H4 (cell line): ENCODE data around the gene LYVE1. TPM values are rescaled to one million over a fixed set of nuclear protein-coding genes. Genes with fewer than 3 reads are reported as not detected.

Experiments used
- DNase-seq: peaks from one replicate; pipeline ENCODE4 v3.0.0-alpha.2; 2015; ENCODE audit warnings: low spot score
- total RNA-seq: library from RNA; depleted of rRNA; stranded (reverse); fragments of >200 nt; shearing (Covaris generic); gene quantifications from 2 replicates; pipeline ENCODE4 v1.2.3, GENCODE V29; 2014; rRNA removed

Gene LYVE1
- total RNA-seq, 1 experiment from 2014 or later: not detected

DNA sequence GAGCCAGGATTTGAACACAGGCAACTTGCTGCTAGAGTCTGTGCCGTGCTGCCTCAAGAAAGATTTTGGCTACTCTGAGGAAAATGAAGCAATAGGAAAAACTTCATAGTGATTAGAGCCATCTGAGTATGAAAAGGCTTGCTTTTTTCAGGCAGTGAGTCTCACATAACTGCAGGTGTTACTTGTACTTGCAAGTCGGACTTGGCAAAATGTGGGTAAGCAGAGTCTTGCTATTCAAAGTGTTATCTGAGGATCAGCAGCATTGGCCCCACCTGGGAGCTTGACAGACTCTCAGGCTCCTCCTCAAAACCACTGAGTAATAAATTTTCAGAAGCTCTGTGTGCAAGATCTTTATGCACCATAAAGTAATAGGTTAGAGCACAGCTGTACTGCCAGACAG lies 45.5 kb downstream of the LYVE1 start:
- no peak for DNase-seq

- no peak for DNase-seq
Observed at GRCh38 chr11:10522276-10522675, 46.2 kb downstream of the LYVE1 start.

DNA sequence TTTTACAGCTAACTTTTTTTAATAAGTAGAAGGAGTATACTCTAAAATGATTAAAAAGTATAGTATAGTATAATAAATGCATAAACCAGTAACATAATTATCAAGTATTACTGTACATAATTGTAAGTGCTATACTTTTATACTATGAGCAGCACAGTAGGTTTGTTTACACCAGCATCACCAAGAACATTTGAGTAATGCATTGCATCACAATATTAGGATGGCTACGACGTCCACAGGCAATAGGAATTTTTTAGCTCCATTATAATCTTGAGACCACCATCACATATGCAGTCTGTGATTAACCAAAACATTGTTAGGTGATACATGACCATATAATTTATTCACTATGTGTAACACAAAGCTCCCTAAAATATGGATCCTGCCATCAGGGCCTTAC lies 47.9 kb downstream of the LYVE1 start:
- DNase-seq: no peak

GRCh38 chr11:10519630-10520029 lies 48.8 kb downstream of the LYVE1 start:
- DNase-seq: no peak

DNA sequence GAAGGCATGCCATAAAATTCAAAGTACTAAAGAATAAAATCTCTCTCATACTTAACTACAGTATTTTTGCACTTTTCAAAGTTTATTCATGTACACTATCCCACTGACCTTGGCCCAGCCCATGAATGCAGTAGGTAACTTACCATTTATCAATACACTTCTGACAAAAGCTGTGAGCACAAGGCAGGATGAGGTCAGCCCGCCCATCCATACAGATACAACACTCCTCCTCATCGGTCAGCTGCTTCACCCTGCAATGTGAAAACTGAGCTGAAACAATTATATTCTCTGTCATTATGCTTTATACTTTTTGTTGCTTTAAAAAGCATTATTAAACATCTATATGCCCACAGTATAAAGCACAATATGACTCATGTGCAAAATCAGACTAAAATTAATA lies 49.6 kb downstream of the LYVE1 start:
- no peak for DNase-seq

DNA sequence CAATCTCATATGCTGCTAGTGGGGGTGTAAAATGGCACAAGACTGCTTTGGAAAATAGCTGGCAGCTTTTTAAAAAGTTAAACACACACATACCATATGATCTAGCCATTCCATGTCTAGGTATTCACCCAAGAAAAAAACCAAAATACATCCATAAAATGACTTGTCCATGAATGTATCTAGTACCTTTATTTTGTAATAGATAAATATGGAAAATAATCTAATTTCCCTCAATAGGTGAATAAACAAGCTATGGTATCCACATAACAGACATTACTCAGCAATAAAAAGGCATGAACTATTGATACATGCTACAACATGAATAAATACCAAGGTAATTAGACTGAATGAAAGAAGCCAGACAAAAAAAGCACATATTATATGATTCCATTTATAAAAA lies 50.3 kb downstream of the LYVE1 start:
- no peak for DNase-seq

DNA sequence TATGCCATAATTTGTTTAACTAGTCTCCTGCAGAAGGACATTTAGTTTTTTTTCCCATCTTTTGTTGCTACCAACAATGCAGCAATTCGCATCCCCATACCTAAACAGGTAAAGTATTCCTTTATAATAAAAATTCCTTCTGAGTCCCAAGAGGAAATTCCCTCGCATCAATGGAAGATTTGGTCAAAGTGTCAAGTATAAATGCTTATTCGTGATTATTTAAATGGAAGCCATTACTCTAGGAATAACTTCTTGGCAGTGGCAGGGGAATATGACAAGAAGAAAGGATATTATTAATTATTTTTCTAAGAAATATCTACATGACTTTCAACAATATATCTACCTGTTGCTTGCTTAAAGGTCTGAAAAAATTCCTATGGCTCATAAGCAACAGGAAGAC lies 53.0 kb downstream of the LYVE1 start:
- DNase-seq: no peak

- no peak for DNase-seq
Observed at GRCh38 chr11:10514709-10515108, 53.8 kb downstream of the LYVE1 start.

- no peak for DNase-seq
Observed at GRCh38 chr11:10514202-10514601, 54.3 kb downstream of the LYVE1 start.

DNA sequence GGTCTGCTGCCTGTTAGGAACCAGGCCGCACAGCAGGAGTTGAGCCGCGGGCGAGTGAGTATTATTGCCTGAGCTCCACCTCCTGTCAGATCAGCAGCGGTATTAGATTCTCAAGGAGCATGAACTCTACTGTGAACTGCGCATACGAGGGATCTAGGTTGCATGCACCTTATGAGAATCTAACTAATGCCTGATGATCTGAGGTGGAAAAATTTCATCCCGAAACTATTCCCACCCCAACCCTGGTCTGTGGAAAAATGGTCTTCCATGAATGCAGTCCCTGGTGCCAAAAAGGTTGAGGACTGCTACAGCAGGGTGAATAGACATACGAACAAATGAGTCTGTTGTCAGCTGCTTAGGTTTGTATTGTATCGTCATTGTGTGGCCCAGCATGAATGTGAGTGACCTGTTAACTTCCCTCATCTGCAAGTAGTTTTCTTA lies 57.3 kb downstream of the LYVE1 start:
- no peak for DNase-seq

Other genes with a start within 250 kb of the LYVE1 start
- gene AMPD3, start 113.4 kb downstream of the LYVE1 start, total RNA-seq: 1.6 and 1.9 TPM in 2 replicates
- 29.8 and 39.5 TPM in 2 replicates for gene RNF141, start 27.5 kb downstream of the LYVE1 start, total RNA-seq
- gene IRAG1, start 125.1 kb upstream of the LYVE1 start, total RNA-seq: 0.27 and 0.66 TPM in 2 replicates
- 11.7 and 17.2 TPM in 2 replicates for gene CTR9, start 182.6 kb upstream of the LYVE1 start, total RNA-seq
- gene EIF4G2, start 240.3 kb upstream of the LYVE1 start, total RNA-seq: 728 and 827 TPM in 2 replicates